Gastroesophageal sphincter (tissue), 4 donors: ENCODE measurements around the gene SERPINE1. TPM values are rescaled to one million over a fixed set of nuclear protein-coding genes. Genes with fewer than 3 reads are reported as not detected.

ENCODE experiments used
- ATAC-seq: fragments of 150-250 bp; one replicate; pipeline ENCODE4 v1.9.1; 2016; ENCODE audit warnings: mild to moderate bottlenecking, moderate library complexity
- H3K27ac ChIP-seq, 4 donors: fragments of 200-600 bp; sonication (generic) in 3 of 4; 1 replicate in 3 of 4; 2 replicates in 1 of 4; pipeline ENCODE4 v1.5.1; 2016 to 2019
- H3K27me3 ChIP-seq: fragments of 200-600 bp; sonication (generic); one replicate; pipeline ENCODE4 v1.5.1; 2019
- H3K36me3 ChIP-seq, 2 donors: fragments of 200-600 bp; sonication (generic); one replicate each; pipeline ENCODE4 v1.5.1; 2019; ENCODE audit warnings: control low read depth in 1 of 2
- H3K4me1 ChIP-seq, 3 donors: fragments of 200-600 bp; sonication (generic); 1 replicate in 2 of 3; 2 replicates in 1 of 3; pipeline ENCODE4 v1.5.1; 2016 to 2019; ENCODE audit warnings: control low read depth in 2 of 3
- H3K4me3 ChIP-seq, 2 donors: fragments of 200-600 bp; sonication (generic); one replicate each; pipeline ENCODE4 v1.5.1; 2019; ENCODE audit warnings: mild to moderate bottlenecking in 1 of 2, moderate library complexity in 1 of 2
- H3K9me3 ChIP-seq, 3 donors: fragments of 200-600 bp; sonication (generic); one replicate each; pipeline ENCODE4 v1.5.1; 2017 to 2019; ENCODE audit warnings: control low read depth in 2 of 3
- CTCF ChIP-seq, 4 experiments: fragments of 200-600 bp in 2 of 4; fragments of 450-650 bp in 2 of 4; sonication (generic) in 1 of 4; IDR thresholded peaks; one replicate each; pipeline ENCODE4 v1.5.1; 2017 to 2019; ENCODE audit warnings: antibody characterized with exemption in 4 of 4, mild to moderate bottlenecking in 2 of 4, moderate library complexity in 2 of 4
- EP300 ChIP-seq: sonication (generic); formaldehyde crosslinking; IDR thresholded peaks from one replicate; pipeline ENCODE4 v1.6.1; 2017; ENCODE audit warnings: antibody characterized with exemption, mild to moderate bottlenecking
- POLR2A ChIP-seq, 2 donors: fragments of 450-650 bp; IDR thresholded peaks; one replicate each; pipeline ENCODE4 v1.6.1; 2017; ENCODE audit warnings: antibody characterized with exemption in 2 of 2, mild to moderate bottlenecking in 2 of 2, moderate library complexity in 1 of 2
- POLR2AphosphoS5 ChIP-seq: sonication (generic); formaldehyde crosslinking; IDR thresholded peaks from one replicate; pipeline ENCODE4 v1.6.1; 2017; ENCODE audit warnings: antibody characterized with exemption
- whole genome bisulfite sequencing, 2 donors: methylation state at CpG; one replicate each; pipeline ENCODE4 v1.1.5; 2018; ENCODE audit warnings: low coverage in 1 of 2; 5-methylcytosine and 5-hydroxymethylcytosine counted together
- small RNA-seq, 4 donors: library from RNA; depleted of rRNA; stranded (forward); fragments of <200 nt; gene quantifications; one replicate each; pipeline ENCODE3, GENCODE V24; 2016
- total RNA-seq, 4 donors: library from RNA; depleted of rRNA; stranded (reverse); fragments of >200 nt; gene quantifications; one replicate each; pipeline ENCODE4 v1.1.0, GENCODE V29; 2016

Gene SERPINE1
- total RNA-seq, 4 donors from 2014 or later = 5.4 to 75.3 (median 19.6) TPM

DNA sequence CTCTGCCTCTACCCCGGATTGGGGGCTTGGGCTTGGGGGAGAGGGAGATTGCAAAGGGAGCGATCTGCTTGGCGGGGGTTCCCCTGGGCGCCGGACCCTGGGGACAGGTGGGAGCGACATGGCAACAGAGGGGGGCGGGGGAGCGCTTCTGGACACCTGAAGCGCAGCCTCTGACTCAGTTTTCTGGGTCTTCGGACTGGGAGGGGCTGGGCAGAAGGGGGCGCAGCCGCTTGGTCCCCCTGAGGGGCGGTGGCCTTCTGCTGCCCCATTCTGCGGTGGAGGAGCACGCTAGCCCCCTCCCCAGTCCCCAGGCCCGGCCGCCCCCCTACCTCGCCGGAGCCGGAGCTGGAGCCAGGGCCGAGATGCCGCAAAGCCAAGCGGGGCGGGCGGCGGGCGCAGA is 52.8 kb downstream of the SERPINE1 start:
- Histone ChIP-seq H3K9me3 (no peaks in the 10 kb centered on the region), H3K36me3 (no peaks in the 10 kb centered on the region), H3K27ac (no peak overlapping the region), H3K4me3 (no peak overlapping the region), H3K4me1 (peaks cover 0 to 19% (median 5%) of the 10 kb centered on the region in 3 donors), H3K27me3 (peaks cover 100% of the 10 kb centered on the region)
- no peak for TF ChIP-seq EP300
- TF ChIP-seq POLR2A (IDR thresholded peaks at IDR 0.05) = no peak
- no peak for TF ChIP-seq CTCF (IDR thresholded peaks at IDR 0.05)
- TF ChIP-seq POLR2AphosphoS5 = no peak
- 0% methylated on average over 8 of the region's 27 CpGs; no CpG with 5 or more reads in 1 of the 2 donors for WGBS, 2 donors
- no peak for ATAC-seq

DNA sequence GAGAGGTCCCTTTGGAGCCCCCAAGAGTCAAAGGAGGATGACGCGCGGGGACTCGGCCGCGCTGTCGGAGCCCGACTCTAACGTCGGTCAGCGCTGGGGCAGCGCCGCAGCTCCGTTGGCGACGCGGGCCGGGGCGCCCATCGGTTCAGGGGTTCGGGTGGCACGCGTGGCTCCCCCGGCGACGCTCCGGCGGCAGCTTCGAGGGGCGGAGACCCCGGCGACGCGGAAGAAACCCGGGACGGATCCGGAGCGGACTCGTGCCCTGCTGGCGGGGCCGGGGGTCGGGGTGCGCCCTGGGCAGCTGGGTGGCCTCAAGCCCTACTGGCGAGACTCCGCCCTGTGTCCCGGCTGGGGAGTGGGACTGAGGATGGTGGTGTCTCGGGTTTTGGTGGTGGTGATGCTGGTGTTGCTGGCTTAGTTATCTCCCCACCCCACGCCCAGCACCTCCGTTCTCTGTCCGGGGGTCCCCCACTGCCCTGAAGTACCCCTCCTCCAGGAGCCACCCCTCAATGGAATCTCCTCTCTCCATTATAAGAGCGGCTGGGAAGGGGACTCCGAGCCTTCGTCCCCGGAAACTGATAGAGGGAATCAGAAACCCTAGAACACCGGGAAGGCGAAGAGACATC is 53.3 kb downstream of the SERPINE1 start, which contains the start of gene NAT16:
NAT16 (minus strand) TSS at position 164 of the 626 bp plus-strand sequence. CDS start 5,486 bp downstream, outside the sequence.
- no peak within 1 kb of the TSS for H3K27ac ChIP-seq
- peaks cover 0 to 19% (median 5%) of the 10 kb centered on the region in 3 donors for H3K4me1 ChIP-seq
- H3K4me3 ChIP-seq = no peak within 1 kb of the TSS
- no peaks in the 10 kb centered on the region for H3K9me3 ChIP-seq
- peaks cover 99% of the 10 kb centered on the region for H3K27me3 ChIP-seq
- ATAC-seq = no peak
- H3K36me3 ChIP-seq = no peaks in the 10 kb centered on the region
- 22% methylated on average over 2 of the region's 56 CpGs; no CpG with 5 or more reads in 1 of the 2 donors for WGBS, 2 donors
- TF ChIP-seq EP300 = no peak

DNA sequence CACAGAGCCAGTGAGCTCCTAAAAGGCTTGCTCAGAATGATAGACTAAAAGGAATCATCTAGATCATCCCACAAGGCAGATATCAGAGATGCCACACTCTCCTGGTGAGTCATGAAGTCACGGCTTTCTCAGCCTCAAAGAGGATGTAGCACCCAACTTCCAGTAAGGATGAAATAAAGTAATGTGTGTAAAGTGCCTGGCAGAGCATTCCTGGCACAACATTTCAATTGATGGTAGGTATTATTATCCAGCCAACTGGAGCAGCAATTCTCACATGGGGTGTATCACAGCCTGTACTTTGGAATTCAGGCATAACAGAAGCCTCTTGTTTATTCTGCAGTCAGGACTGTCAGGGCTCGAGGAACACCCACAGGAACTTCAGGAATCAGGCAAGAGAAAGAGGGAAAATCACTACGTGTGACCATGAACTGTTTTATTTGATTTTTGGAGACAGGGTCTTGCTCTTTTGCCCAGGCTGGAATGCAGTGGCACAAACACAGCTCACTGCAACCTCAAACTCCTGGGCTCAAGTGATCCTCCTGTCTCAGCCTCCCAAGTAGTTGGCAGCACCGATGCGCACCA is 58.4 kb downstream of the SERPINE1 start:
- Histone ChIP-seq H3K27ac (no peak overlapping the region), H3K27me3 (peaks cover 78% of the 10 kb centered on the region), H3K4me1 (peaks cover 0 to 2% (median 0%) of the 10 kb centered on the region in 3 donors), H3K4me3 (no peak overlapping the region), H3K9me3 (no peaks in the 10 kb centered on the region), H3K36me3 (no peaks in the 10 kb centered on the region)
- ATAC-seq = no peak
- WGBS, 2 donors = 26 to 37% methylated on average over 3 to 5 of the region's 5 CpGs
- TF ChIP-seq POLR2A (IDR thresholded peaks at IDR 0.05) = no peak
- no peak for TF ChIP-seq EP300
- TF ChIP-seq CTCF (IDR thresholded peaks at IDR 0.05) = no peak
- TF ChIP-seq POLR2AphosphoS5 = no peak

DNA sequence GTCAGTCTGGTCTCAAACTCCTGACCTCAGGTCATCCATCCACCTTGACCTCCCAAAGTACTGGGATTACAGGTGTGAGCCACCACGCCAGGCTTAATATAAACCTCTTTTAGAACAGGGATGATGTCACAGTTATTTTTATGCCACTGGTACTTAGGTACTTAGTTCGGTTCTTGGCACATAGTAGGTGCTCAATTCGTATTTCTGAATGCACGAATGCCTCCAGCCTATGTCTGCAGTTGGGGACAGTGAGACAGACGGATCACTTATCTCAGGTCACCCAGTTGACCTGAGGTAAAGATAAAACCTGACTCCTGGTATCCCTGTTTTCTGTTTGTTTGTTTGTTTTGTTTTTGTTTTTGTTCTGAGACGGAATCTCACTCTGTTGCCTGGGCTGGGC is 59.3 kb downstream of the SERPINE1 start:
- Histone ChIP-seq H3K27me3 (peaks cover 70% of the 10 kb centered on the region), H3K4me1 (no peaks in the 10 kb centered on the region), H3K27ac (no peak overlapping the region), H3K36me3 (no peaks in the 10 kb centered on the region), H3K9me3 (no peaks in the 10 kb centered on the region), H3K4me3 (no peak overlapping the region)
- ATAC-seq = no peak
- WGBS, 2 donors = 41 to 43% methylated on average over 4 to 6 of the region's 6 CpGs
- TF ChIP-seq POLR2AphosphoS5 (no peak), POLR2A (IDR thresholded peaks at IDR 0.05) (no peak), CTCF (IDR thresholded peaks at IDR 0.05) (no peak), EP300 (no peak)

DNA sequence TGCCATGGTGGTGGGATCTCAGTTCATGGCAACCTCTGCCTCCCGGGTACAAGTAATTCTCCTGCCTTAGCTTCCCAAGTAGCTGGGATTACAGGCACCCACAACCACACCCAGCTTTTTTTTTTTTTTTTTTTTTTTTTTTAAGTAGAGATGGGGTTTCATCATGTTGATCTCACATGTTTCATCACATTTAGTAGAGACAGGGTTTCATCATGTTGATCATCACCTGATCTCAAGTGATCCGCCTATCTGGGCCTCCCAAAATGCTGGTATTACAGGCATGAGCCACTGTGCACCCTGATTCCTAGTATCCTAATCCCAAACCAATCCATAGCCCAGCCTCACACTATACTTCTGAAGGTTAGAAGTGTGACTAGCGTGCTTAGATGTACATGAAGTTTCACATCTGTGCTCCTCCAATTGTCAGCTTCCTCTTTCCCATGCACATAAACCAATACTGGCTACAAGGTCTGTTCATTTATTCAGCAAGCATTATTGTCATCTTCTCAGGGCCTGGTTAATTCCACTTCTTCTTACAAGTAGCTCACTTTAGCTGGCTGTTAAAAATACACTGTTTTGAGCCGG is 60.0 kb downstream of the SERPINE1 start:
- TF ChIP-seq POLR2A (IDR thresholded peaks at IDR 0.05) (no peak), CTCF (IDR thresholded peaks at IDR 0.05) (no peak), EP300 (no peak), POLR2AphosphoS5 (no peak)
- no peaks in the 10 kb centered on the region for H3K4me1 ChIP-seq
- ATAC-seq = no peak
- no peak overlapping the region for H3K4me3 ChIP-seq
- H3K27ac ChIP-seq = no peak overlapping the region
- H3K9me3 ChIP-seq = no peaks in the 10 kb centered on the region
- 89 to 90% methylated on average over 2 to 4 of the region's 4 CpGs for WGBS, 2 donors
- no peaks in the 10 kb centered on the region for H3K36me3 ChIP-seq
- peaks cover 62% of the 10 kb centered on the region for H3K27me3 ChIP-seq

Small RNAs within 50 kb of the gene (small RNA-seq; reads per million reads assigned to genes)
- gene MIR4653 = 0 reads per million in 4 donors

Other genes starting within 250 kb of the SERPINE1 start
- 1 to 10 TPM; 5.4 to 9.2 (median 7.7) TPM for gene UFSP1, start 237.4 kb upstream of the SERPINE1 start, total RNA-seq
- 1 to 10 TPM in 3 of 4 donors, under 1 TPM in 1; 0.62 to 3.6 (median 1.1) TPM for gene ACHE, start 231.2 kb upstream of the SERPINE1 start, total RNA-seq
- under 1 TPM in 1 of 4 donors, not detected in 3; 0.31 TPM for gene MUC3A, start 177.6 kb upstream of the SERPINE1 start, total RNA-seq
- gene MUC12, start 157.5 kb upstream of the SERPINE1 start, total RNA-seq = 10 to 100 TPM in 1 of 4 donors, under 1 TPM in 1, not detected in 2; 0.54 to 15.1 TPM
- gene MUC17, start 107.0 kb upstream of the SERPINE1 start, total RNA-seq = under 1 TPM in 1 of 4 donors, not detected in 3; 0.08 TPM
- gene TRIM56, start 41.6 kb upstream of the SERPINE1 start, total RNA-seq = 10 to 100 TPM; 15.0 to 26.4 (median 23.0) TPM
- gene AP1S1, start 27.4 kb downstream of the SERPINE1 start, total RNA-seq = 10 to 100 TPM; 21.9 to 69.5 (median 34.3) TPM
- gene VGF, start 38.5 kb downstream of the SERPINE1 start, total RNA-seq = under 1 TPM in 2 of 4 donors, not detected in 2; 0.25 to 0.27 TPM
- not detected for gene NAT16, start 53.2 kb downstream of the SERPINE1 start, total RNA-seq
- not detected for gene MOGAT3, start 73.9 kb downstream of the SERPINE1 start, total RNA-seq
- gene PLOD3, start 90.5 kb downstream of the SERPINE1 start, total RNA-seq = 10 to 100 TPM; 35.0 to 51.3 (median 43.6) TPM
- 10 to 100 TPM; 76.2 to 97.8 (median 88.6) TPM for gene ZNHIT1, start 91.1 kb downstream of the SERPINE1 start, total RNA-seq
- 1 to 10 TPM; 4.4 to 6.8 (median 5.0) TPM for gene CLDN15, start 110.7 kb downstream of the SERPINE1 start, total RNA-seq
- 100 to 1,000 TPM; 227 to 315 (median 248) TPM for gene FIS1, start 118.0 kb downstream of the SERPINE1 start, total RNA-seq
- 10 to 100 TPM; 23.5 to 40.8 (median 28.1) TPM for gene IFT22, start 194.7 kb downstream of the SERPINE1 start, total RNA-seq
- gene COL26A1, start 235.8 kb downstream of the SERPINE1 start, total RNA-seq = not detected